ENCODE measurements around the gene ITGB1BP2. TPM values are rescaled to one million over a fixed set of nuclear protein-coding genes. Genes with fewer than 3 reads are reported as not detected.
A peak's percentile ranks its signal among the peaks of the same experiment; 100 is the strongest.

ITGB1BP2 gene
- total RNA-seq, 2 experiments from 2014 or later: 7.8 to 8.9 TPM

DNA sequence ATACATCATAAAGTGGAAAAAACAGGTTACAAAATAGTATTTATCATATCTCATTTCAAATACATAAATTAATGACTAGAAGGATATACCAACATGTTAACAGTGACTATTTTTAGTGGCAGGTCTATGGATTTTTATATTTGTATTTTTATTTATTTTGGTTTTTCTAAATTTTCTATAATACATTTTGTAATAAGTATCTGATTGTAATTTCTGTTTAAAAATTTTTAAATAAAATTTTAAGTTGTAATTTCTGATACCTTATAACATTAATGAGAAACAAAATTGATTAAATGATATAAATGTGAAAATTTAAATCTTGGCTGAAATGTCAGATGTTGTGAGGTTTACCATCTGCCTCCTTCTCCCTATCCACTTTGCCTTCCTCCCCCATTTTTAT lies 15.6 kb upstream of the ITGB1BP2 start:
- no peak overlapping the region for H2AFZ ChIP-seq (ENCODE audit: low read length)
- no peaks in the 10 kb centered on the region for H3K9me3 ChIP-seq (ENCODE audit: low read length)
- H3K4me3 ChIP-seq (ENCODE audit: low read depth, low read length, poor library complexity, severe bottlenecking): peak overlapping the region; percentile 99
- H3K4me2 ChIP-seq (ENCODE audit: low read length): peak overlapping the region; percentile 98
- intact Hi-C loops (cut with micrococcal nuclease; ENCODE audit: unreplicated experiment): loop anchor here (10.0 kb wide), 2 partner anchors 171 to 259 kb away; partner anchors contain the start of genes IL2RG and MED12
- H3K79me2 ChIP-seq (ENCODE audit: insufficient read depth, low read depth, low read length): peaks cover 75% of the 10 kb centered on the region
- H3K9me2 ChIP-seq (ENCODE audit: insufficient read depth, low read length): no peaks in the 10 kb centered on the region
- BruUV-seq (replicated peaks): no TSS peak
- DNase-seq (ENCODE audit: low spot score): no peak
- peaks cover 13% of the 10 kb centered on the region for H4K20me1 ChIP-seq (ENCODE audit: insufficient read depth, low read length)
- H3K36me3 ChIP-seq (ENCODE audit: insufficient read depth, low read length): peaks cover 57% of the 10 kb centered on the region
- no peak overlapping the region for H3K27ac ChIP-seq (ENCODE audit: low read depth, low read length, poor library complexity, severe bottlenecking)
- CTCF ChIA-PET (ENCODE audit: unreplicated experiment): no interaction called here
- TF ChIP-seq, protein P1, sequence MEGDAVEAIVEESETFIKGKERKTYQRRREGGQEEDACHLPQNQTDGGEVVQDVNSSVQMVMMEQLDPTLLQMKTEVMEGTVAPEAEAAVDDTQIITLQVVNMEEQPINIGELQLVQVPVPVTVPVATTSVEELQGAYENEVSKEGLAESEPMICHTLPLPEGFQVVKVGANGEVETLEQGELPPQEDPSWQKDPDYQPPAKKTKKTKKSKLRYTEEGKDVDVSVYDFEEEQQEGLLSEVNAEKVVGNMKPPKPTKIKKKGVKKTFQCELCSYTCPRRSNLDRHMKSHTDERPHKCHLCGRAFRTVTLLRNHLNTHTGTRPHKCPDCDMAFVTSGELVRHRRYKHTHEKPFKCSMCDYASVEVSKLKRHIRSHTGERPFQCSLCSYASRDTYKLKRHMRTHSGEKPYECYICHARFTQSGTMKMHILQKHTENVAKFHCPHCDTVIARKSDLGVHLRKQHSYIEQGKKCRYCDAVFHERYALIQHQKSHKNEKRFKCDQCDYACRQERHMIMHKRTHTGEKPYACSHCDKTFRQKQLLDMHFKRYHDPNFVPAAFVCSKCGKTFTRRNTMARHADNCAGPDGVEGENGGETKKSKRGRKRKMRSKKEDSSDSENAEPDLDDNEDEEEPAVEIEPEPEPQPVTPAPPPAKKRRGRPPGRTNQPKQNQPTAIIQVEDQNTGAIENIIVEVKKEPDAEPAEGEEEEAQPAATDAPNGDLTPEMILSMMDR (conservative IDR thresholded peaks at IDR 0.05; ENCODE audit: low read length): no peak
- no peak for TF ChIP-seq EZH2phosphoT487 (IDR thresholded peaks at IDR 0.05; ENCODE audit: borderline replicate concordance, low read depth, low read length)
- POLR2A ChIA-PET: no interaction called here
- H3K4me1 ChIP-seq (ENCODE audit: insufficient read depth, low read length, poor library complexity, severe bottlenecking): peaks cover 24% of the 10 kb centered on the region

GRCh38 chrX:71291381-71291780 lies 10.2 kb upstream of the ITGB1BP2 start:
- Histone ChIP-seq H3K4me1 (ENCODE audit: insufficient read depth, low read length, poor library complexity, severe bottlenecking) (peaks cover 7% of the 10 kb centered on the region), H2AFZ (ENCODE audit: low read length) (no peak overlapping the region), H3K79me2 (ENCODE audit: insufficient read depth, low read depth, low read length) (peaks cover 59% of the 10 kb centered on the region), H3K4me2 (ENCODE audit: low read length) (no peak overlapping the region), H3K27ac (ENCODE audit: low read depth, low read length, poor library complexity, severe bottlenecking) (no peak overlapping the region), H3K9me2 (ENCODE audit: insufficient read depth, low read length) (no peaks in the 10 kb centered on the region), H3K9me3 (ENCODE audit: low read length) (no peaks in the 10 kb centered on the region), H4K20me1 (ENCODE audit: insufficient read depth, low read length) (0 out of 2 replicates have a peak, but pooled peaks cover 5% of the 10 kb centered on the region), H3K36me3 (ENCODE audit: insufficient read depth, low read length) (peaks cover 88% of the 10 kb centered on the region), H3K4me3 (ENCODE audit: low read depth, low read length, poor library complexity, severe bottlenecking) (no peak overlapping the region)
- intact Hi-C loops (cut with micrococcal nuclease; ENCODE audit: unreplicated experiment): no loop called here
- TF ChIP-seq, protein P1 (conservative IDR thresholded peaks at IDR 0.05; ENCODE audit: low read length): no peak
- no peak for TF ChIP-seq EZH2phosphoT487 (IDR thresholded peaks at IDR 0.05; ENCODE audit: borderline replicate concordance, low read depth, low read length)
- no peak for DNase-seq (ENCODE audit: low spot score)
- POLR2A ChIA-PET: interaction anchor here (1.7 kb wide), 1 partner anchor 10 kb away, joined by 5 read pairs; the partner anchor contains the start of gene ITGB1BP2
- no TSS peak for BruUV-seq (replicated peaks)
- CTCF ChIA-PET (ENCODE audit: unreplicated experiment): no interaction called here

- H3K9me3 ChIP-seq (ENCODE audit: low read length): no peaks in the 10 kb centered on the region
- H2AFZ ChIP-seq (ENCODE audit: low read length): no peak overlapping the region
- TF ChIP-seq, protein P1 (conservative IDR thresholded peaks at IDR 0.05; ENCODE audit: low read length): no peak
- TF ChIP-seq EZH2phosphoT487 (IDR thresholded peaks at IDR 0.05; ENCODE audit: borderline replicate concordance, low read depth, low read length): no peak
- no peak overlapping the region for H3K27ac ChIP-seq (ENCODE audit: low read depth, low read length, poor library complexity, severe bottlenecking)
- intact Hi-C loops (cut with micrococcal nuclease; ENCODE audit: unreplicated experiment): no loop called here
- 0 out of 2 replicates have a peak, but pooled peaks cover 5% of the 10 kb centered on the region for H4K20me1 ChIP-seq (ENCODE audit: insufficient read depth, low read length)
- peaks cover 45% of the 10 kb centered on the region for H3K79me2 ChIP-seq (ENCODE audit: insufficient read depth, low read depth, low read length)
- H3K36me3 ChIP-seq (ENCODE audit: insufficient read depth, low read length): peaks cover 92% of the 10 kb centered on the region
- no peaks in the 10 kb centered on the region for H3K9me2 ChIP-seq (ENCODE audit: insufficient read depth, low read length)
- ChIA-PET CTCF (ENCODE audit: unreplicated experiment) (no interaction called here), POLR2A (interaction anchor here (0.5 to 1.7 kb wide), 3 partner anchors 9 to 1096 kb away, joined by 5 to 6 read pairs (median 5); partner anchors contain the start of genes ITGB1BP2 and NONO)
- no peak overlapping the region for H3K4me2 ChIP-seq (ENCODE audit: low read length)
- no peaks in the 10 kb centered on the region for H3K4me1 ChIP-seq (ENCODE audit: insufficient read depth, low read length, poor library complexity, severe bottlenecking)
- no peak for DNase-seq (ENCODE audit: low spot score)
- BruUV-seq (replicated peaks): no TSS peak
- H3K4me3 ChIP-seq (ENCODE audit: low read depth, low read length, poor library complexity, severe bottlenecking): no peak overlapping the region
Measured at GRCh38 chrX:71292669-71293365, 8.7 kb upstream of the ITGB1BP2 start.

Measured in OCI-LY7 (cell line).